Vagina (tissue), 2 donors: ENCODE measurements around the gene NDST1.

ENCODE experiments used
- CTCF ChIP-seq, 3 experiments: fragments of 450-650 bp in 2 of 3; fragments of 200-600 bp in 1 of 3; sonication (generic) in 1 of 3; IDR thresholded peaks; one replicate each; pipeline ENCODE4 v1.5.1; 2017 to 2019; ENCODE audit warnings: antibody characterized with exemption in 3 of 3, mild to moderate bottlenecking in 2 of 3, moderate library complexity in 2 of 3
- POLR2A ChIP-seq, 2 donors: fragments of 450-650 bp; IDR thresholded peaks; one replicate each; pipeline ENCODE4 v1.6.1; 2017; ENCODE audit warnings: antibody characterized with exemption in 2 of 2, mild to moderate bottlenecking in 2 of 2, moderate library complexity in 2 of 2

- no peak for TF ChIP-seq CTCF (IDR thresholded peaks at IDR 0.05)
- TF ChIP-seq POLR2A (IDR thresholded peaks at IDR 0.05): no peak
These were observed 11.6 kb downstream of the NDST1 start for GRCh38 chr5:150519560-150519945.
